B cell (primary cell): Measurements from ENCODE around the gene PTGES3. TPM values are rescaled to one million over a fixed set of nuclear protein-coding genes. Genes with fewer than 3 reads are reported as not detected.
A peak's percentile ranks its signal among the peaks of the same experiment; 100 is the strongest.

Experiments
- ATAC-seq: fragments of 200-7000 bp; cut with Tn5 transposase; one replicate; pipeline ENCODE4 v1.10.0; 2021; ENCODE audit warnings: low read depth, mild to moderate bottlenecking, moderate number of reproducible peaks, moderate library complexity
- CTCF ChIA-PET: fragments of 350-600 bp; sonication (Branson Sonifier 250); formaldehyde crosslinking; loops from one replicate; lab custom pipeline; 2021; ENCODE audit warnings: antibody characterized with exemption, inconsistent platforms; lab: Charles Lee
- POLR2A ChIA-PET: fragments of 350-600 bp; sonication (Branson Sonifier 250); formaldehyde crosslinking; loops from one replicate; lab custom pipeline; 2021; ENCODE audit warnings: antibody characterized with exemption; lab: Charles Lee
- DNase-seq: peaks from one replicate; pipeline ENCODE4 v3.0.0; 2013
- H2AFZ ChIP-seq: 2 replicates; pipeline ENCODE4 v1.6.1; 2012; ENCODE audit warnings: mild to moderate bottlenecking, low read depth, low read length; ENCODE audit not compliant: insufficient read depth, poor library complexity, severe bottlenecking
- H3K27ac ChIP-seq, 2 donors: 1 replicate in 1 of 2; 2 replicates in 1 of 2; pipeline ENCODE4 v1.5.1; 2012 to 2013; ENCODE audit warnings: low read length in 2 of 2, mild to moderate bottlenecking in 2 of 2, moderate library complexity in 1 of 2
- H3K27me3 ChIP-seq, 4 experiments: fragments of 200-600 bp in 1 of 4; sonication (generic) in 1 of 4; replicated peaks in 1 of 4; 1 replicate in 2 of 4; 2 replicates in 2 of 4; pipeline versions ENCODE4 v1.6.1 to v1.7.0; 2013 to 2016; ENCODE audit warnings: low read length in 3 of 4, mild to moderate bottlenecking in 2 of 4, mixed read lengths in 1 of 4, moderate library complexity in 1 of 4; ENCODE audit not compliant: insufficient read depth in 4 of 4, control insufficient read depth in 3 of 4; ENCODE audit errors: control extremely low read depth in 1 of 4
- H3K36me3 ChIP-seq, 2 experiments: replicated peaks in 1 of 2; 1 replicate in 1 of 2; 2 replicates in 1 of 2; pipeline versions ENCODE4 v1.6.1 to v1.7.1; 2013; ENCODE audit warnings: low read length in 1 of 2; ENCODE audit not compliant: insufficient read depth in 2 of 2, control insufficient read depth in 1 of 2; ENCODE audit errors: control extremely low read depth in 1 of 2, extremely low read depth in 1 of 2
- H3K4me1 ChIP-seq, 2 donors: fragments of 200-600 bp in 1 of 2; sonication (generic) in 1 of 2; 1 replicate in 1 of 2; 2 replicates in 1 of 2; pipeline versions ENCODE4 v1.5.1 to v1.6.1; 2013 to 2017; ENCODE audit warnings: low read length in 2 of 2; ENCODE audit not compliant: control insufficient read depth in 2 of 2, insufficient read depth in 2 of 2
- H3K4me2 ChIP-seq: replicated peaks from 2 replicates; pipeline ENCODE3; 2012; ENCODE audit warnings: mild to moderate bottlenecking, low read depth, low read length; ENCODE audit not compliant: poor library complexity, severe bottlenecking
- H3K4me3 ChIP-seq, 5 experiments: fragments of 200-600 bp in 1 of 5; sonication (generic) in 1 of 5; 1 replicate in 3 of 5; 2 replicates in 2 of 5; pipeline versions ENCODE4 v1.5.1 to v1.7.0; 2011 to 2016; ENCODE audit warnings: low read length in 4 of 5, mild to moderate bottlenecking in 4 of 5, low read depth in 2 of 5, control low read depth in 1 of 5, moderate library complexity in 1 of 5; ENCODE audit not compliant: insufficient read depth in 1 of 5; ENCODE audit errors: control extremely low read depth in 1 of 5, extremely low read depth in 1 of 5
- H3K79me2 ChIP-seq: fragments of 200-600 bp; sonication (generic); one replicate; pipeline ENCODE4 v1.6.0; 2016; ENCODE audit warnings: low read length; ENCODE audit not compliant: control insufficient read depth, insufficient read depth
- H3K9ac ChIP-seq: fragments of 200-600 bp; sonication (generic); 2 replicates; pipeline ENCODE4 v1.6.1; 2017; ENCODE audit warnings: mild to moderate bottlenecking, low read length, moderate library complexity
- H3K9me3 ChIP-seq, 3 donors: one replicate each; pipeline versions ENCODE4 v1.6.1 to v1.7.1; 2013; ENCODE audit warnings: low read length in 2 of 3; ENCODE audit not compliant: control insufficient read depth in 2 of 3, insufficient read depth in 1 of 3; ENCODE audit errors: control extremely low read depth in 1 of 3
- H4K20me1 ChIP-seq: 2 replicates; pipeline ENCODE4 v1.6.0; 2012; ENCODE audit warnings: mild to moderate bottlenecking, low read length; ENCODE audit not compliant: insufficient read depth, control insufficient read depth, poor library complexity, severe bottlenecking
- H3K27ac Mint-ChIP-seq: one replicate; pipeline ENCODE4 v1.8.0; 2021; ENCODE audit warnings: mixed read lengths
- H3K27me3 Mint-ChIP-seq: one replicate; pipeline ENCODE4 v1.8.0; 2021; ENCODE audit warnings: mixed read lengths
- H3K4me1 Mint-ChIP-seq: one replicate; pipeline ENCODE4 v1.8.0; 2021; ENCODE audit warnings: mixed read lengths
- H3K4me3 Mint-ChIP-seq: one replicate; pipeline ENCODE4 v1.8.0; 2021; ENCODE audit warnings: mixed read lengths
- H3K9me3 Mint-ChIP-seq: one replicate; pipeline ENCODE4 v1.8.0; 2022; ENCODE audit warnings: mixed read lengths; ENCODE audit not compliant: insufficient read depth
- CTCF ChIP-seq: fragments of 200-600 bp; IDR thresholded peaks from one replicate; pipeline ENCODE4 v1.8.0; 2022; ENCODE audit warnings: antibody characterized with exemption, mild to moderate bottlenecking
- EZH2 ChIP-seq: IDR thresholded peaks from 2 replicates; pipeline ENCODE4 v1.6.1; 2012; ENCODE audit warnings: borderline replicate concordance, low read depth, mild to moderate bottlenecking, moderate library complexity, low read length; ENCODE audit not compliant: insufficient read depth, poor library complexity, severe bottlenecking
- WGBS: methylation state at CpG from one replicate; pipeline ENCODE4 v1.1.5; 2013; ENCODE audit warnings: missing lambda C conversion rate; ENCODE audit not compliant: insufficient coverage; 5-methylcytosine and 5-hydroxymethylcytosine counted together
- intact Hi-C: fragments of 100-400 bp; cut with micrococcal nuclease; formaldehyde crosslinking; loops from one replicate; pipeline ENCODE4 v1.10.0; 2022
- polyA plus RNA-seq: library from polyadenylated mRNA; depleted of rRNA; stranded (reverse); fragments of >200 nt; gene quantifications from 2 replicates; pipeline ENCODE4 v1.2.3, GENCODE V29; 2012
- total RNA-seq, 2 donors: library from RNA; stranded (reverse); fragments of 120-200 nt in 1 of 2; gene quantifications; 1 replicate in 1 of 2; 2 replicates in 1 of 2; pipeline versions ENCODE4 v1.2.3 to v1.2.4, GENCODE V29; 2013 to 2022

Gene PTGES3
- total and polyA plus RNA-seq, 2 donors (not counting 1 experiment from before 2014, with no cell fraction given): 35.3 to 121 TPM

GRCh38 chr12:56694161-56694560 is 6.1 kb upstream of the PTGES3 start:
- peaks cover 2 to 7% of the 10 kb centered on the region in 2 donors for H3K4me1 ChIP-seq
- H3K27ac Mint-ChIP-seq: no peak overlapping the region
- ChIA-PET POLR2A (interaction anchor here (0.7 to 1.1 kb wide), 2 partner anchors 20 to 30 kb away, joined by 3 to 5 read pairs; no protein-coding TSS in a partner anchor), CTCF (interaction anchor here (0.5 to 0.7 kb wide), 2 partner anchors 30 to 63 kb away, joined by 3 to 4 read pairs; no protein-coding TSS in a partner anchor)
- H4K20me1 ChIP-seq: no peaks in the 10 kb centered on the region
- ATAC-seq (no peak), DNase-seq (no peak)
- TF ChIP-seq EZH2: no peak
- TF ChIP-seq CTCF: no peak
- H3K27me3 ChIP-seq: no peaks in the 10 kb centered on the region
- H3K27me3 Mint-ChIP-seq: no peaks in the 10 kb centered on the region
- peaks cover 2% of the 10 kb centered on the region for H3K4me1 Mint-ChIP-seq
- no peak overlapping the region for H3K4me2 ChIP-seq
- WGBS: 87% methylated on average over 4 of the region's 5 CpGs
- no peak overlapping the region for H3K27ac ChIP-seq
- intact Hi-C loops: no loop called here
- no peak overlapping the region for H3K9ac ChIP-seq
- no peaks in the 10 kb centered on the region for H3K36me3 ChIP-seq
- peaks cover 3% of the 10 kb centered on the region for H3K79me2 ChIP-seq
- no peak overlapping the region for H3K4me3 ChIP-seq
- no peaks in the 10 kb centered on the region for H3K9me3 ChIP-seq
- no peaks in the 10 kb centered on the region for H3K9me3 Mint-ChIP-seq
- no peak overlapping the region for H2AFZ ChIP-seq
- H3K4me3 Mint-ChIP-seq: no peak overlapping the region

GRCh38 chr12:56688846-56689109 is 694 bp upstream of the PTGES3 start:
- no peaks in the 10 kb centered on the region for H3K9me3 Mint-ChIP-seq
- Histone ChIP-seq H3K79me2 (peaks cover 46% of the 10 kb centered on the region), H3K4me2 (peak overlapping the region; percentile 80), H3K36me3 (peaks cover 0 to 3% of the 10 kb centered on the region in 2 experiments), H3K27ac (peak overlapping the region; percentile 95), H4K20me1 (peaks cover 17% of the 10 kb centered on the region), H3K4me3 (peak overlapping the region; percentile 66 to 99 (median 80)), H3K27me3 (no peaks in the 10 kb centered on the region), H2AFZ (peak overlapping the region; percentile 85), H3K9me3 (no peaks in the 10 kb centered on the region), H3K9ac (peak overlapping the region; percentile 92), H3K4me1 (peaks cover 27 to 43% of the 10 kb centered on the region in 2 donors)
- TF ChIP-seq CTCF (no peak), EZH2 (no peak)
- CTCF ChIA-PET: interaction anchor here (0.7 to 3.6 kb wide), 3 partner anchors 43 to 1703 kb away, joined by 4 to 21 read pairs (median 4); partner anchors contain the start of gene ATP5F1B
- no peaks in the 10 kb centered on the region for H3K27me3 Mint-ChIP-seq
- POLR2A ChIA-PET: interaction anchor here (0.8 to 4.0 kb wide), 12 partner anchors 10 to 551 kb away, joined by 3 to 25 read pairs (median 5); partner anchors contain the start of genes ATP5F1B, BAZ2A, NACA and NEMP1
- H3K4me1 Mint-ChIP-seq: peaks cover 35% of the 10 kb centered on the region
- intact Hi-C loops: loop anchor here (1.0 to 5.0 kb wide), 11 partner anchors 37 to 832 kb away; partner anchors contain the start of genes BAZ2A, DDIT3, GLS2 and NACA
- WGBS: 0% methylated on average over 7 of the region's 7 CpGs
- ATAC-seq: no peak
- H3K27ac Mint-ChIP-seq: peak overlapping the region; percentile 98
- peak overlapping the region; percentile 97 for H3K4me3 Mint-ChIP-seq
- DNase-seq: no peak
